GM19238 (cell line): ENCODE data around the gene WWTR1.

Source experiments
- DNase-seq: peaks from one replicate; pipeline ENCODE4 v3.0.0; 2011; ENCODE audit warnings: low spot score; ENCODE audit not compliant: insufficient read length

WWTR1 gene

DNA sequence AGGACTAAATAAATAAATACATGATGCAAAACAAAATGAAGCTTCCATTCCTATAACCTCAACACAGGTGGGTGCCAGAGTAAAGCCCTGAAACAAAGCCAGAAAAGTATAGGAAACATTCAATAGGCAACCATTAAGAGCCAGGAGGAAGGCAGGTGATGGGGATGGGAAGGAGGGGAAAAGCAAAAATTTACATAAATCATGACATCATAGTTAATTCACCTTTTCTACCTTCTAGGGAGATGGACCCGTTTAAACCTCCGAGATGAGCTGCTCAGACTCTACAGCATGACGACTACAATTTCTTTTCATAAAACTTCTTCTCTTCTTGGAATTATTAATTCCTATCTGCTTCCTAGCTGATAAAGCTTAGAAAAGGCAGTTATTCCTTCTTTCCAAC is 155.4 kb downstream of the WWTR1 start:
- no peak for DNase-seq

DNA sequence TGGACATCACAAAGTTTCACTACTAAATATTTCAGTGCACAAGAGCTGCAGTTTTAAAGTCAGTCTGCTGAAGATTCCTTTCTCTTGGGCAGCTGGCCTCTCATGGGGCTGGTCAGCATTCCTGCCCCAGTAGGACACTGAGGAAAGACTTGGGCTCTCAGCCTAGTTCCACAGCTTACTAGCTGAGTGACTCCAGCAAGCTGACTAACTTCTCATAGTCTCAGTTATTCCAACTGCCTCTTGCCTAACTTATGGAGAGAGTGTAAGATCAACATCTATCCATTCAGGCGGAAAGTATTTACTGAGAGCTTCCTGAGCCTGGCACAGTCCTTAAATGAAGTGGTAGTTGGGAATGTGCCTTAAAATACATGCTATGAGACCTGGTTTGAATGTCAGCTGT is 156.3 kb downstream of the WWTR1 start:
- DNase-seq = no peak

DNA sequence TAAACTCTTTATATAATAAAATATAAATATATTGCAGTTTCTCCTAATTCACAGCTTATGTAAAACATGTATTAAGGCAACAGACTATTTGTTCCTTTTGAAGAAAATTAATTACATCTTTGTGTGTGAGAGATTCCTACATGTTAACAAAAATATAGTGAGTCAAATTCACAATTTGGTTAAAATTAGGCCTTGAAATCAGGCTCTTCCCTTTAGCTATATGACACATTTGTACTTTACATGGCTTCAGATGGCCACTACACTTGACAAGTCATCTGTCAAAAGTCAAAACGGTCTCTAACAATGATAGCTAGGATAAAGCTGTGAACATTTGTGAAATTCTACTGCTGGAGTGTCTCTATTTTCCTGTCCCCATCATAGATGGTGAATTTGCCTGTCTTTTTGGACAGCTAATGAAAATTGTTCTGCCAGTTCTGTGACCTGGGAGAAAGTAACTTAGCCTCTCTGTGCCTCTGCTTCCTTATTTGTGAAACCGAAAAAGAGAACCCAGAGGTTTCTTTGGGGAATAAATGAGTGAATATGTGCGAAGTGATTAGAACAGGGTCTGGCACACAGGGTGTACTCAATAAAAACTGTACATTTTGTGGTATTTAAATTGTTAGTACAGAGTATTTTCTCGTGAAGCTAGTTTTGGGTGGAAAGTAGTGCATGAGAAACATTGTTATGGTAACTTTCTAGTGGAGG is 159.7 kb downstream of the WWTR1 start:
- no peak for DNase-seq

DNA sequence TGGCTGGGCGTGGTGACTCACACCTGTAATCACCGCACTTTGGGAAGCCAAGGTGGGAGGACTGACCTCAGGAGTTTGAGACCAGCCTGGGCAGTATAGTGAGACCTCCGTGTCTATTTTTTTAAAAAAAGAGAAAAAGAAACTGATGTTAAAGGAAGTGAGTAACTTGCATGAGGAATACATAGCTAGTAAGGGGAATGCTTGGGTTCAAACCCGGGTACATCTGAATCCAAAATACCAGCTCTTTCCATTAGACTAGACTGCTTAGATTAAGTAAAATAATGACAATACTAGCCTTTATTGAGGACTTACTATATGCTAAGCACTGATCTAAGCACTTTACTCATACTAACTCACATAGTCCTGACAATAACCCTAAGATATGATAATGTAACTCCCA is 160.9 kb downstream of the WWTR1 start:
- DNase-seq = no peak

DNA sequence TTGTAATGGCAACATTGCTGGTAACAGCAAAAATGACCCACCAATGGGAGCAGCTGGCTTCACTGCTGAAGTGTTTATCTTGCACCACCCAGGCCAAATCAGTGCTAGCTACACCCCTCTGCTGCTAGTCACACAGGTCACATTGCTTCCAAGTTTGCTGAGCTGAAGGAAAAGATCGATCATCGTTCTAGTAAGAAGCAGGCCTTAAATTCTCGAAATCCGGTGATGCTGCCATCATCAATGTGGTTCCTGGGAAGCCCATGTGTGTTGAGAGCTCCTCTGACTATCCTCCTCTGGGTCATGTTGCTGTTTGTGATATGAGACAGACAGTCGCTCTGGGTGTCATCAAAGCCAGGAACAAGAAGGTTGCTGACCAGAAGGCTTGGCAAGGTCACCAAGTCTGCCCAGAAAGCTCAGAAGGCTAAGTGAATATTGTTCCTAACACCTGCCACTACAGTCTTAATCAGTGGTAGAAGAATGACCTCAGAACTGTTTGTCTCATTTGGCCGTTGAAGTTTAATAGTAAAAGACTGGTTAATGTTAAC is 162.2 kb downstream of the WWTR1 start:
- DNase-seq = no peak

DNA sequence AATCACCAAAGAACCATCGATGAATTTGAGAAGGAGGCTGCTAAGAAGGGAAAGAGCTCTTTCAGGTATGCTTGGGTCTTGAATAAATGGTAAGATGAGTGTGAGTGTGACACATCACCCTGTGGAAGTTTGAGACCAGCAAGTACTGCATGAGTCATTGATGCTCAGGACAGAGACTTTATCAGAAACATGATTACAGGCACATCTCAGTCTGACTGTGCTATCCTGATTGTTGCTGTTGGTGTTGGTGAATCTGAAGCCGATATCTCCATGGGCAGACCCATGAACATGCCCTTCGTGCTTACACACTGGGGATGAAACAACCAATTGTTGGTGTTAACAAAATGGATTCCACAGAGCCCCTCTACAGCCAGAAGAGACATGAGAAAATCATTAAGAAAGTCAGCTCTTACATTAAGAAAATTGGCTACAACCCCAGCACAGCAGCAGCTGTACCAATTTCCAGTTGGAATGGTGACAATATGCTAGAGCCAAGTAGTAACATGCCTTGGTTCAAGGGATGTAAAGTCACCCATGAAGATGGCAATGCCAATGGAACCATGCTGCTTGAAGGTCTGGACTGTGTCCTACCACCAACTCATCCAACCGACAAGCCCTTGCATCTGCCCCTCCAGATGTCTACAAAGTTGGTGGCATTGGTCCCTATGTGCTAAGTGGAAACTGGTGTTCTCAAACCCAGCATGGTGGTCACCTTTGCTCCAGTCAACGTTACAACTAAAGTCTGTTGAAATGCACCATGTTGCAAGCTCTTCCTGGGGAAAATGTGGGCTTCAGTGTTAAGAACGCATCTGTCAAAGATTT is 162.9 kb downstream of the WWTR1 start:
- DNase-seq = no peak

DNA sequence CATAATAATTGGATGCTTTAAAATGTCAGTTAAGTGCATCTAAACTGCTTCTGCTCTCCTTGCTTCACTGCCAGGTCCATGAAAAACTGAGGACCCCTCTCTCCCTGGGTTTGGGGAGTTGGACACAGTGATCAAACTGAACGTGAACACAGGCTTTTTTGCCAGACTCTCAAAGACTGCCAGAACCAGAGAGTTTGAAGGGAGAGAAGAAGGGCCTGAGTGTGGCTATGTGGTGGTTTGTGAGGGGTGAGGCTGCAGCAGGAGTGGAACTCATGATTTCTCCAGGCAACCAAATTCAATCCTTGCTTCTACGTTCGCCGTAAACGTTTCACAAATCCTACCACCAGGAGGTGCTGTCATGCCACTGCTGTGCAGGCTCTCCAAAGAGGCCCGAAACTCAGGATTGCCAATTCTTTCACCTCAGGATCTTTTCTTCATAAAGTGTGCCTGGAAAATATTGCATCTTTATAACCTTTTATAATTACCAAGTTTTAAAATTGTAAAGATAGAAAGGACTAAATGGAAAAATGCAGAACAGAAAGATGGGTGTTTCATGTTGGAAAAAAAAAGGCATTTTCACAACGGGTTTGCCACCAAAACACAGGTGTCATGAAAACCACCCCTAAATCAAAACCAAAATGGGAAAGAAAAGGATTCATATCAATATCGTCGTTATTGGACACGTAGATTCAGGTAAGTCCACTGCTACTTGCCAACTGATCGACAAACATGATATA is 163.6 kb downstream of the WWTR1 start:
- no peak for DNase-seq

DNA sequence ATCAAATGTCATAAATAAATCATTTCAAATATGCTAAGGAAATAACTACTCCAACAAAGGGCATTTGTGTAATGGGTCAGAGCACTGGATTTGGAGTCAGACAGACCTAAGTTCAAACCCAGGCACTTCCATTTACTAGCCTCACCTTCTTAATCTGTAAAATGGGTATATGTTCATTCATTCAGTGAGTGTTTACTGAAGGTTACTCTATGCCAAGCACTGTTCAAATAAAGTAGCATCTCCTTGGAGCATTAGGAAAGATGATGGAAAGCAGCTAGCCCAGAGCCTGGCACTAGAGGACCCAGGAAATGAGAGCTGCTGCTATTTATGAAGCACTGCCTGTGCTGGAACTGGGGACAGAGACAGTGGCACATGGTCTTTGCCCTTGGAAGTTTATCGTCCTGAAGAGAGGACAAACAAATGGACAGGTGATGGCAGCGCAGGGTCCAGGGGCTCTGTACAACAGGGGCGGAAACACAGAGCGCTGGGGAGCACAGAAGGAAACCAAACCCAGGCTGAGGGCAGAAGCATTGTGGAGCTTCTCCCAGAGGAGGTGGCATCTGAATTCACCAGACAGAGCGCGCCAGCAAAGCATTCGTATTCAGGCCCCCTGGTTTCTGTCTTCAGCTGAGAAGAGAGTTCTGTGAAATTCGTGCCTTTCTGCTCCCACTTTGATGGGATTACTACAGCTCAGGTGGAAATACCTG is 164.4 kb downstream of the WWTR1 start:
- DNase-seq = no peak

DNA sequence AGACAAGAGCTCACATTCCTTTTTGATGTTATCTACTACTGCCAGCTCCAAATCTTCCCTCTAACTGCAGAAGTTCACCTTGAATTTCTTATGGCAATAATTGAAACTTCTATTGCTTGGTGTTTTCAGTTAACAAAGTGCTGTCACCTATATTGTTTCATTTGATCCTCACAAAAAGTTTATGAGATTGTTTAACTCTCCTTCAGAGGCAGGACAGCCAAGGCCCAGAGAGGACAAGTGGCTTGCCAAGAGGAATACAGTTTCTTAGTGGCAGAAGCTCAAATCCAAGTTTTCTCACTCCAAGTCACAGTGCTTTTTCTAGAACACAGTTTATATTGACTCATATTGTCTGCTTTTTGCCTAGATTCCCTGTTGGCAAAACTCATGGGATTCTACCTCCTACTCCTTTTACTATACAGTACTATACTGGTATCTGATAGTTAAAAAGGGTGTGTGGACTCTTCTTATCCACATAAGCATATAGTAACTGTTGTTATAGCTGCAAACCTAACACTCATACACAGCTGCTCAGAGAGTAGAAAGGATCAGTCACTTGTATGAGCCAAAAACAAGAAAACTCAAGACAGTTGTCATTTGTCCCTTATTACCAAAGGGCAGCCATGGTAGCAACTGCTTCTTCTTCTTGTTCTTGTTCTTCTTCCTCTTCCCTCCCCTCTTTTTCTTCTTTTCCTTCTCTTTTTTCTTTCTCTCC is 167.4 kb downstream of the WWTR1 start:
- no peak for DNase-seq

DNA sequence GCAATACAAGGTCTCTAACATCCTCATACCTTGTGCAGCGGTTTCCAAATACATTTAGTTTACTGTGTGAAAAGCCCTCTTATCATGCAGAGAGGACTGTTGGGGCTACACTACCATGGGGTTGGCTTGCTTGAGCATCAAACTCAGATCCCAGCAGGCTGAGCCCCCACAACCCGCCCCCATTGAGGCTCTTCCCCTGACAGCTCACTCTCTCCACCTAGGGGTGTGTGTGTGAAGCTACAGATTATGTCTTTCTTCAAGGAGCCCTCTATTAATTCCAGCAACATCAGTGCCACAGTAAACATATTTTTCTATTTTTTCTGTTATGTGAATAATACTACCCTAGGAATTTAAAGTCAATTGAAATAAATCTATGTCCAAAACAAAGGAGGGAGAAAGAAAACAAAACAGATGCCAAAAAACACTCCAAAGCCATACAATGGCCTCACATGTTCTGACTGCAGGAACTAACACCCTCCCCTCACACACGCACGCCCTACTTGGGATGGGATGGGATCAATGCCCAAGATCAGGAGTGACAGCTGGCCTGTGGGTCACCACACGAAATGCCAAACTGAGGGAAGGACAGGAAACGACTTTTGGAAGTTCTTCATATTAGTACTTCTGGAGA is 168.7 kb downstream of the WWTR1 start:
- no peak for DNase-seq

DNA sequence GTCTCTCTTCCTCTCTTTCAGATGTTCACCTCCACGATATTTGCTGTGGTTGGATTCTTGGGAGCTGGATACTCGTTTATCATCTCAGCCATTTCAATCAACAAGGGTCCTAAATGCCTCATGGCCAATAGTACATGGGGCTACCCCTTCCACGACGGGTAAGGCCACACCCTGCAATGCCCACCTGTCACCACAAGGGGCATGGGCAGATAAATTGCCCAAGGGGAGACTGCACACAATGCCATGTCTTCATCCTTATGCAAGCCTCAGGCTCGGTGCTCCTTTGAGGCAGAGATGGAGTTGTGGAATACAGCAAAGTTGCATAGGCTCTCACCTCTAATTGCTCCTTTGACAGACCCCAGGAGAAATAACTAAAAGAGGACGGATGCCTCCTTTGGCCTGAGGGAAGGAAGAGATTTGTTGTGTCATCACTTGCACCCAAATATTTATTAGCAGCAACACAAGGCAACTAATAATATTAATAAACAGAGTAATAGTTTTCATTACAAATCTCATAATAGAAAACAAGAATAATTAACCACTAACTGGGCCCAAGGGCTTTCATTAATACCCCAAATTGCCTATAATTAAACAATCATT is 170.1 kb downstream of the WWTR1 start:
- no peak for DNase-seq

DNA sequence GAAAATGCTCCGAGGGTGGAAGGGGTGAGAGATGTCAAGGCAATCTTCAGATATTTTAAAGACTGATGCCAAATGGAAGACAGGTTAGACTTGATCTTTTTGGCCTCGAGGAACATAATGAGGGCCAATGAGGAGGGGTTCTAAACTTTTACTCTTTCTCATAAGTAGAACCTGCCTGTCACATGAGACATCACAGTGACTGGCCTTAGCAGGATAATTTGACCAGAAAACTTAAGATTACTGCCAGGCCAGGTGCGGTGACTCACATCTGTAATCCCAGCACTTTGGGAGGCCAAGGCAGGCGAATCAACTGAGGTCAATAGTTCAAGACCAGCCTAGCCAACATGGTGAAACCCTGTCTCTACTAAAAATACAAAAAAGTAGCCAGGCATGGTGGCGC is 171.1 kb downstream of the WWTR1 start:
- DNase-seq = no peak

DNA sequence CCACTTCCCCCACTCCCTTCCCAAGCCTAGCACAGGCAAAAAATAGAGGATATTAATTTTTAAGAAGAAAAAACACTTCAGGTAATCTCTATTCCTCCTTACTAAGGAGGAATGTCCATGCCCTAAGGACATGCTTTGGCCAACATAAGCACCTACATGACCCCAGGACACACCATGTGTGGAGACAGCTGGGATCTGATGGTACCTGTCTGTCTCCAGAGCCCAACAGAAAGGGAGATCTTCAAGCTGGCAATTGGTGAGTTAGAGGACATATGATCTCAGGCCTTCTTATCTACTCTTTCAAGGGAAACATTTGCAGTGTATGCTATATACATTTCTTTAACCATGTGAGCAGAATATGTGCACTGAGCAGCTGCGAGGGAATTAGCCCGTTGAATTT is 176.3 kb downstream of the WWTR1 start:
- no peak for DNase-seq

DNA sequence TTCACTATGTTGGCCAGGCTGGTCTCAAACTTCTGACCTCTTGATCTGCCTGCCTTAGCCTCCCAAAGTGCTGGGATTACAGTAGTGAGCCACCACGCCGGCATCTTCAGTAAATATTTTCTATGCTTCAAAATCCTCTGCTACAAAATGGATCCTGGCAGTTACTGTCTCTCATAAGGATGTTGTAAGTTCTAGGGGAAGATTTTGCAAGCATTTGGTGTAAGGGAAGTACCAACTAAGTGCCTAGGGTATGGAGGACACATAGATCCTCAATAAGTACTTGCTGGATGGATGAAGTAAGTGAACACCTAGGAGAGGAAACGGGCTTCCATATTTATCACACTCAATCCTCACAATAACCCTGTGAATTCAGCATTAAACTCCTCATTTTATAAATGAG is 176.8 kb downstream of the WWTR1 start:
- no peak for DNase-seq

DNA sequence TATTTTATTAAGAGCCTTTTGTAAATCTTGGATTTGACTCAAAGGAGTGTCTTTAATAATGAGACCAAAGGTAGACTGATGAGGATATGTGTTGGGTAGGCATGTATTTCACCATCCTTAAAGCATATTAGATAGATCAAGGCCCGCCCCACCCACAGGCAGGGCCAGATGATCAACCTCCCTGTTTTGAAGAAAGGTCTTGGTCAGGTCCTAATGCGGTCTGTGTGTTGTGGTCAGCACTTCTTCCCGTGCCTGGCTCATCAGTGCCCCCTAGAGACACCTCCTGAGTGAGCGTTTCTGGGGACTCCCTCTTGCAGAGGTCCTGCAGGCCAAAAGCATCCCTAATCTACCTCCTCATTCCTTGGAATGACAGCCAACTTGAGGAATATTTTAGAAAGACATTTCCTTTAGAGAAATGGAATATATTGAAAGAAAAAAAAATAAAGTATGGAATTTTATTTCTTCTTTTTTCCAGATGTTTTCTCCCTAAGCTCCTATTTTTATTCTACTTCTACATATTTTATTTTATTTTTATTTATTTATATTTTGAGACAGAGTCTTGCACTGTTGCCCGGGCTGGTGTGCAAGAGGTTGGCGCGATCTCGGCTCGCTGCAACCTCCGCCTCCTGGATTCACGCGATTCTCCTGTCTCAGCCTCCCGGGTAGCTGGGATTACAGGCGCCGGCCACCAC is 177.4 kb downstream of the WWTR1 start:
- DNase-seq = peak; percentile 45

DNA sequence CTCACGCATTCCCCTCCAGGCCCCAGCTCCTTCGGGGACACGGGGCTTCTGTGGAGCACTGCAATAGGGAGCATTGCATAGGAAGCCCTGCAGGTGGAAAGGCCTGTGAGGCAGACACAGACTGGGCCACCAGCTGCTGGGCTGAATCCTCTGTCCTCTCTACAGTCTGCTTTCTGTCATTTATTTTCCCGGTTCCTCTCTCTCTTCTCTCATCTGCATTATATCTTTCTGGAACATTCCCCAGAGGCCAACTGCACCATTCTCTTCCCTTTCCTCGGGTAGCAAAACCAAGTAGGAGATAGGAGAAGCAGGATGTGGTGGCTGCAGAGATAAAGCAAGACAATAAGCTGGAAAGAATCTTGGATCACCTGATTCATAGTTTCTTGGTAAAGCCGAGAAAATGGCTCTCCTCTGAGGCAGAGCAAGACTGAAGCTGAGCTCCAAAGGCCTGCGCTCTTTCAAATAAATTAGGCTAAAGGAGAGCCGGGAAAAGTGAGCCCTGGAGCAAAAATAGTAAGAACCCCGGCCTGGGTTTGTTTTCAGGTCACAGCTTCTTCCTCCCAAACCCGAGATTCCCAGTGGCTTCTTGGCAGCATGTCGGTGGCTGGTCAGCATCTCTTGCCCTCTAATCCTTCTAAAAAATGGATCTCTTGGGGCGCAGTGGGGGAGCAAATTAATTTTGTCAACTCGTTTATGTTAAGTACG is 178.1 kb downstream of the WWTR1 start:
- no peak for DNase-seq

DNA sequence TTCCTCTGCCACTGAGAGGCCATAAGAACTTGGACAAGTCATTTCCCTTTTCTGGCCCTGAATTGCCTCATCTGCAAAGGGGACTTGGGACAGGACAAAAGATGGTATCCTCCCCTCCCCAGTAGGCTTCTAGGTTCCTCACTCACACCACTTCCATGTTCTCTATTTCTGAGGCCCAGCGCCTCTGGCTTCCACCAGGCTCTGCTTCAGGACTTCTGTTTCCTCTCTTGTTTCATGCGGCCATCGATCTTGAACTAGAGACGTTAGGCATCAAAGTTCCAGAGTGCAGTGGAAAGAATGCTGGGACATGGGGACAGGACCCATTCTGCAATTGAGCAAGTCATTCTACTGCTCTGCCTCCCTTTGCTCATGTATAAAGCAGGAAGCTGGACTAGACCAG is 181.6 kb downstream of the WWTR1 start:
- DNase-seq = no peak

DNA sequence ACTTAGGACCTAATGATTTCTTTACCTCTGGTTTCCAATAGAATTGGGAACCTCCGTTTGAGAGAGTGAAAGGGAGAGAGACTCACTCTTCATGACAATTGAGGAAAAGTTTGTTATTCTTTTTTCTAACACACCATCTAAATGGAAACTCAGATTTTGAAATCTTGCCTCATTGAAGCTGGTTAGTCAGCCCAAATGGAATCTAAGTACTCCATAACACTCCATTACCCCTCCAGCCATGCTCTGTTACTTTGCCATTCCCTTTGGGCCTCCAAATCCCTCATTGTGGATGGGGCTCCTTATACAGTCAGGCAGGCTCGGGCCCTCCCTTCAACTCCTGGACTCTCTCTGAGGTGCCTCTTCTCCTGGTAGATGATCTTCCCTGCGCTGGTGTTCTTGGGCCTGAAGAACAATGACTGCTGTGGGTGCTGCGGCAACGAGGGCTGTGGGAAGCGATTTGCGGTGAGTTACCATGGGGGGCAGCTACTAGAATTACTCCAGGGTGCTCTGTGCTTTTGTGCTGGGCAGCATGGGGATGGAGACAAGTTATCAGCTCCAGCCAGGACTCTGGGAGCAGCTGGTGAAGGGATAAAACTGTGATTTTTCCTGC is 182.3 kb downstream of the WWTR1 start:
- DNase-seq = no peak
